IPS-15b (cell line): Measurements from ENCODE around the gene TNNT1.

Experiments used
- H3K27me3 ChIP-seq: one replicate; pipeline ENCODE4 v1.6.1; 2013; ENCODE audit warnings: low read length; ENCODE audit not compliant: control insufficient read depth, insufficient read depth
- H3K36me3 ChIP-seq: one replicate; pipeline ENCODE4 v1.6.1; 2013; ENCODE audit warnings: low read length; ENCODE audit not compliant: control insufficient read depth, insufficient read depth
- H3K4me1 ChIP-seq: one replicate; pipeline ENCODE4 v1.6.1; 2013; ENCODE audit warnings: mild to moderate bottlenecking, low read length; ENCODE audit not compliant: control insufficient read depth, insufficient read depth
- H3K4me3 ChIP-seq: one replicate; pipeline ENCODE4 v1.5.1; 2013; ENCODE audit warnings: low read depth, low read length
- H3K9ac ChIP-seq: one replicate; pipeline ENCODE4 v1.6.1; 2013; ENCODE audit warnings: low read depth, mild to moderate bottlenecking, low read length
- H3K9me3 ChIP-seq: one replicate; pipeline ENCODE4 v1.6.1; 2013; ENCODE audit warnings: mild to moderate bottlenecking, low read length; ENCODE audit not compliant: control insufficient read depth, insufficient read depth

The TNNT1 gene

GRCh38 chr19:55098716-55099556 is 50.1 kb downstream of the TNNT1 start:
- Histone ChIP-seq H3K36me3 (peaks cover 16% of the 10 kb centered on the region), H3K9me3 (no peaks in the 10 kb centered on the region), H3K9ac (no peak overlapping the region), H3K4me3 (no peak overlapping the region), H3K27me3 (no peaks in the 10 kb centered on the region), H3K4me1 (no peaks in the 10 kb centered on the region)

- no peaks in the 10 kb centered on the region for H3K4me1 ChIP-seq
- no peaks in the 10 kb centered on the region for H3K27me3 ChIP-seq
- H3K9ac ChIP-seq, result no peak overlapping the region
- H3K9me3 ChIP-seq, result no peaks in the 10 kb centered on the region
- H3K36me3 ChIP-seq, result peaks cover 11% of the 10 kb centered on the region
- H3K4me3 ChIP-seq, result no peak overlapping the region
These were observed 50.9 kb downstream of the TNNT1 start for GRCh38 chr19:55097864-55098715.

GRCh38 chr19:55096061-55096701 is 52.8 kb downstream of the TNNT1 start:
- no peaks in the 10 kb centered on the region for H3K9me3 ChIP-seq
- no peak overlapping the region for H3K4me3 ChIP-seq
- peaks cover 3% of the 10 kb centered on the region for H3K4me1 ChIP-seq
- H3K36me3 ChIP-seq, result peaks cover 13% of the 10 kb centered on the region
- no peaks in the 10 kb centered on the region for H3K27me3 ChIP-seq
- H3K9ac ChIP-seq, result peak overlapping the region; percentile 12

GRCh38 chr19:55095260-55096060 is 53.5 kb downstream of the TNNT1 start:
- H3K27me3 ChIP-seq, result no peaks in the 10 kb centered on the region
- peaks cover 3% of the 10 kb centered on the region for H3K4me1 ChIP-seq
- H3K4me3 ChIP-seq, result no peak overlapping the region
- H3K9ac ChIP-seq, result peak overlapping the region; percentile 12
- H3K36me3 ChIP-seq, result peaks cover 19% of the 10 kb centered on the region
- no peaks in the 10 kb centered on the region for H3K9me3 ChIP-seq

GRCh38 chr19:55094456-55095259 is 54.3 kb downstream of the TNNT1 start:
- Histone ChIP-seq H3K4me1 (peaks cover 3% of the 10 kb centered on the region), H3K9ac (no peak overlapping the region), H3K4me3 (peak overlapping the region; percentile 43), H3K9me3 (no peaks in the 10 kb centered on the region), H3K36me3 (peaks cover 19% of the 10 kb centered on the region), H3K27me3 (no peaks in the 10 kb centered on the region)

GRCh38 chr19:55092423-55093318 is 56.3 kb downstream of the TNNT1 start:
- H3K4me1 ChIP-seq, result peaks cover 5% of the 10 kb centered on the region
- H3K4me3 ChIP-seq, result peak overlapping the region; percentile 71
- H3K27me3 ChIP-seq, result peaks cover 2% of the 10 kb centered on the region
- H3K36me3 ChIP-seq, result peaks cover 16% of the 10 kb centered on the region
- H3K9ac ChIP-seq, result peak overlapping the region; percentile 26
- no peaks in the 10 kb centered on the region for H3K9me3 ChIP-seq

- H3K36me3 ChIP-seq, result peaks cover 16% of the 10 kb centered on the region
- H3K9ac ChIP-seq, result peak overlapping the region; percentile 26
- H3K4me3 ChIP-seq, result peak overlapping the region; percentile 71
- peaks cover 2% of the 10 kb centered on the region for H3K27me3 ChIP-seq
- H3K4me1 ChIP-seq, result peaks cover 5% of the 10 kb centered on the region
- no peaks in the 10 kb centered on the region for H3K9me3 ChIP-seq
These were observed 57.1 kb downstream of the TNNT1 start for GRCh38 chr19:55091955-55092354.

GRCh38 chr19:55091126-55091910 is 57.7 kb downstream of the TNNT1 start:
- Histone ChIP-seq H3K4me1 (peaks cover 5% of the 10 kb centered on the region), H3K9me3 (no peaks in the 10 kb centered on the region), H3K4me3 (peak overlapping the region; percentile 26), H3K9ac (no peak overlapping the region), H3K36me3 (peaks cover 16% of the 10 kb centered on the region), H3K27me3 (peaks cover 2% of the 10 kb centered on the region)

- H3K4me1 ChIP-seq, result peaks cover 7% of the 10 kb centered on the region
- H3K9me3 ChIP-seq, result no peaks in the 10 kb centered on the region
- H3K9ac ChIP-seq, result no peak overlapping the region
- peaks cover 9% of the 10 kb centered on the region for H3K27me3 ChIP-seq
- H3K36me3 ChIP-seq, result peaks cover 16% of the 10 kb centered on the region
- H3K4me3 ChIP-seq, result no peak overlapping the region
These were observed 58.4 kb downstream of the TNNT1 start for GRCh38 chr19:55090564-55090963.
